ENCODE results near the gene LNPEP.

LNPEP gene

DNA sequence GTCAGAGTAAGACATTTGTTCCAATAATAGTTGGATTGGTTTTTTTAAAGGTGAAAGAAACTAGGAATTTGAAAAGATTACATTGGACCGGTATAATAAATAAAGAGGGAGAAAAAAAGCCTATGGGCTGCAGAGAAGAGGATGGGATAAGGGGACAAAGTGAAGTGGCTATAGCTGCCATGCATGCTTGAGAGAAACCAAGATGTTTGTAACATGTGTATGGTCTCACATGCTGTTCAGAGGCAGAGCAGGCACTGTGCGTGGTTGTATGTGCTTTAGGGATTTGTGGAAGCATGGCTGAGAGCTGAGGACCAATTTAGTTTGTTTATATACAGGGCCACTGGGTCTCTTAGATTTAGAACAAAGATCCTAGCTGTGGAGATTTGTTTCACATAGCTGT is 32.7 kb downstream of the LNPEP start:
- Histone ChIP-seq H3K9me3 (ENCODE audit: insufficient read depth, low read length) (no peaks in the 10 kb centered on the region), H4K20me1 (ENCODE audit: low read depth, low read length) (peaks cover 29% of the 10 kb centered on the region), H3K79me2 (ENCODE audit: insufficient read depth, low read length) (peaks cover 100% of the 10 kb centered on the region), H3K4me2 (ENCODE audit: low read depth, low read length, poor library complexity, severe bottlenecking) (peak overlapping the region; percentile 62), H3K27me3 (ENCODE audit: low read length) (no peaks in the 10 kb centered on the region), H2AFZ (ENCODE audit: low read depth, low read length, severe bottlenecking) (no peak overlapping the region), H3K36me3 (ENCODE audit: low read length) (peaks cover 34% of the 10 kb centered on the region), H3K9me2 (replicated peaks; ENCODE audit: insufficient read depth, low read length) (no peaks in the 10 kb centered on the region), H3K9ac (ENCODE audit: low read length) (peak overlapping the region; percentile 23; the same call in 1 of the 2 replicates), H3K4me3 (ENCODE audit: insufficient read depth, low read length, poor library complexity, severe bottlenecking) (no peak overlapping the region), H3K27ac (ENCODE audit: low read depth, low read length) (peak overlapping the region; percentile 47), H3F3A (ENCODE audit: insufficient read depth) (peaks cover 69% of the 10 kb centered on the region)
- TF ChIP-seq EZH2phosphoT487 (conservative IDR thresholded peaks at IDR 0.05; ENCODE audit: low read length): no peak
- TF ChIP-seq, protein P1, sequence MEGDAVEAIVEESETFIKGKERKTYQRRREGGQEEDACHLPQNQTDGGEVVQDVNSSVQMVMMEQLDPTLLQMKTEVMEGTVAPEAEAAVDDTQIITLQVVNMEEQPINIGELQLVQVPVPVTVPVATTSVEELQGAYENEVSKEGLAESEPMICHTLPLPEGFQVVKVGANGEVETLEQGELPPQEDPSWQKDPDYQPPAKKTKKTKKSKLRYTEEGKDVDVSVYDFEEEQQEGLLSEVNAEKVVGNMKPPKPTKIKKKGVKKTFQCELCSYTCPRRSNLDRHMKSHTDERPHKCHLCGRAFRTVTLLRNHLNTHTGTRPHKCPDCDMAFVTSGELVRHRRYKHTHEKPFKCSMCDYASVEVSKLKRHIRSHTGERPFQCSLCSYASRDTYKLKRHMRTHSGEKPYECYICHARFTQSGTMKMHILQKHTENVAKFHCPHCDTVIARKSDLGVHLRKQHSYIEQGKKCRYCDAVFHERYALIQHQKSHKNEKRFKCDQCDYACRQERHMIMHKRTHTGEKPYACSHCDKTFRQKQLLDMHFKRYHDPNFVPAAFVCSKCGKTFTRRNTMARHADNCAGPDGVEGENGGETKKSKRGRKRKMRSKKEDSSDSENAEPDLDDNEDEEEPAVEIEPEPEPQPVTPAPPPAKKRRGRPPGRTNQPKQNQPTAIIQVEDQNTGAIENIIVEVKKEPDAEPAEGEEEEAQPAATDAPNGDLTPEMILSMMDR (IDR thresholded peaks at IDR 0.05; ENCODE audit: insufficient read depth, low read length, poor library complexity, severe bottlenecking): no peak

DNA sequence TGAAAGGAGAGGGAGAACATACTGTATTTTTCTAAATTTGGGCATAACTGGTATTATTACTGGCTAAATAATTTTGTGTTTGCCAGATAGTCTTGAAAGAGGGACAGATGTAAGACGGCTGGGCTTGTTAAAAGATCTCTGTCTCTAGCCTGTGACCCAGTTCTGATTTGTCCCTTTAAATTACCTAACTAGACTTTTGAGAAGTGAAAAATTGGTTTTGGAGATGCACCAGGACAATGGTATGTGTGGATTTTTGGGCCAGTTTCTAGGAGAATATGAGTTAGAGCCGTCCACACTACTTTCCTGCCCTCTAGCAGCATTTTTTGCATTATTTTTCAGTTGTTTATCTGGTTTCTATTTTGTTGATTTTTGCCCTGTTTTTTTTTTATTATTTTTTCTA is 33.5 kb downstream of the LNPEP start:
- Histone ChIP-seq H3K4me2 (ENCODE audit: low read depth, low read length, poor library complexity, severe bottlenecking) (peak overlapping the region; percentile 62), H3K27ac (ENCODE audit: low read depth, low read length) (peak overlapping the region; percentile 47), H2AFZ (ENCODE audit: low read depth, low read length, severe bottlenecking) (no peak overlapping the region), H3F3A (ENCODE audit: insufficient read depth) (peaks cover 63% of the 10 kb centered on the region), H3K9me2 (replicated peaks; ENCODE audit: insufficient read depth, low read length) (no peaks in the 10 kb centered on the region), H3K27me3 (ENCODE audit: low read length) (no peaks in the 10 kb centered on the region), H3K9me3 (ENCODE audit: insufficient read depth, low read length) (no peaks in the 10 kb centered on the region), H3K9ac (ENCODE audit: low read length) (peak overlapping the region; percentile 23; the same call in 1 of the 2 replicates), H3K4me3 (ENCODE audit: insufficient read depth, low read length, poor library complexity, severe bottlenecking) (no peak overlapping the region), H3K36me3 (ENCODE audit: low read length) (peaks cover 29% of the 10 kb centered on the region), H3K79me2 (ENCODE audit: insufficient read depth, low read length) (peaks cover 100% of the 10 kb centered on the region), H4K20me1 (ENCODE audit: low read depth, low read length) (peaks cover 25% of the 10 kb centered on the region)
- TF ChIP-seq, protein P1 (IDR thresholded peaks at IDR 0.05; ENCODE audit: insufficient read depth, low read length, poor library complexity, severe bottlenecking): no peak
- TF ChIP-seq EZH2phosphoT487 (conservative IDR thresholded peaks at IDR 0.05; ENCODE audit: low read length): no peak

DNA sequence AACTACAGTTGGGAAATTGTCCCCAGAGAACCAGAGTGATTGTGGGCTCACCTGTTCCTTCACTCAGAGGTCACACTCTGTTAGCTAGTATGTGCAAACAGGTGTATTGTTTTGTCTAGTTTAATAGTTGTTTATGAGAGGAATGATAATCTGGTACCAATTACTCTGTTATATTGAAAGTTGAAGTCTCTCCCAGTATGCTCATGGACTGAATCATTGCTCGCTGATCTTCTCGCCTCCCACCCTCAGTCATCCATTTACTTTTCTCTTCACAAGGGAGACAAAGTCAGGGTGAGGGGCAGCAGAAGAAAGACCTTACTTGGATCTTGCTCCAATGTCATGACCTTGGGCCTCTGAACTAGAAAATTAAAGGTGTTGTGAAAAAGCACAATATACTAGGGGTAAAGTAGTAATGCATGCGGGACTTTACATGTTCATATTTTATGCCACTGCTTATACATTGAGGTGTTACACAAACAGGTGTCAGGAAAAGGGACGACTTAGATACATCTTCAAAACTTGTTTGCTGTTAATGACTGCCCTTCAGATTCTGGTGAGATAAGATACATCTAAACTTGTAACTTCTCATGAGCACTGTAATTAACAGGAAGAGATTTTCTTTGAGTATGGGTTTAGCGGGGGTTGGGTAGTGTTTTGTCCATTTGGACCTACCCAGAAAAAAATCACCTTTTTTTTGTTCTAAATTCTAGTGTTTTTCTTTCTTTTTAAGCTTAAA is 36.9 kb downstream of the LNPEP start:
- Histone ChIP-seq H3K4me2 (ENCODE audit: low read depth, low read length, poor library complexity, severe bottlenecking) (peak overlapping the region; percentile 62), H3K4me3 (ENCODE audit: insufficient read depth, low read length, poor library complexity, severe bottlenecking) (peak overlapping the region; percentile 1), H3K27ac (ENCODE audit: low read depth, low read length) (peak overlapping the region; percentile 47), H3K27me3 (ENCODE audit: low read length) (no peaks in the 10 kb centered on the region), H4K20me1 (ENCODE audit: low read depth, low read length) (peaks cover 34% of the 10 kb centered on the region), H3K9me2 (replicated peaks; ENCODE audit: insufficient read depth, low read length) (no peaks in the 10 kb centered on the region), H3F3A (ENCODE audit: insufficient read depth) (peaks cover 43% of the 10 kb centered on the region; the same call in 1 of the 2 replicates), H3K36me3 (ENCODE audit: low read length) (0 out of 2 replicates have a peak, but pooled peaks cover 5% of the 10 kb centered on the region), H3K9ac (ENCODE audit: low read length) (peak overlapping the region; percentile 21; the same call in 1 of the 2 replicates), H3K9me3 (ENCODE audit: insufficient read depth, low read length) (no peaks in the 10 kb centered on the region), H2AFZ (ENCODE audit: low read depth, low read length, severe bottlenecking) (no peak overlapping the region), H3K79me2 (ENCODE audit: insufficient read depth, low read length) (peaks cover 100% of the 10 kb centered on the region)
- TF ChIP-seq, protein P1 (IDR thresholded peaks at IDR 0.05; ENCODE audit: insufficient read depth, low read length, poor library complexity, severe bottlenecking): no peak
- no peak for TF ChIP-seq EZH2phosphoT487 (conservative IDR thresholded peaks at IDR 0.05; ENCODE audit: low read length)

All from SU-DHL-6 (cell line).